NCI-H1092 treated with DMSO at 0.1 percent for 48 hours (cell line): ENCODE measurements around the gene TP53.
A peak's percentile ranks its signal among the peaks of the same experiment; 100 is the strongest.

Experiments used
- DNase-seq: peaks from one replicate; lab custom pipeline; 2025; lab: John Stamatoyannopoulos, UW

Gene TP53

GRCh38 chr17:7706631-7707354 is 19.5 kb upstream of the TP53 start:
- no peak for DNase-seq

- no peak for DNase-seq
Observed at GRCh38 chr17:7705269-7706255, 18.3 kb upstream of the TP53 start.

GRCh38 chr17:7704601-7705268 is 17.4 kb upstream of the TP53 start, which contains the start of gene EFNB3:
TSS of gene EFNB3 (plus strand) at chr17:7705202. CDS start at chr17:7705599, 397 bp downstream.
- peak; percentile 33 for DNase-seq

GRCh38 chr17:7703584-7704479 is 16.5 kb upstream of the TP53 start:
- peak; percentile 43 for DNase-seq

- DNase-seq: no peak
Observed at GRCh38 chr17:7702776-7703175, 15.5 kb upstream of the TP53 start.

GRCh38 chr17:7701681-7702080 is 14.4 kb upstream of the TP53 start:
- no peak for DNase-seq

GRCh38 chr17:7700510-7700909 is 13.2 kb upstream of the TP53 start:
- DNase-seq: no peak

- DNase-seq: no peak
Observed at GRCh38 chr17:7697828-7698588, 10.7 kb upstream of the TP53 start.

GRCh38 chr17:7695586-7695985 is 8.3 kb upstream of the TP53 start:
- DNase-seq: no peak

- no peak for DNase-seq
Observed at GRCh38 chr17:7688808-7689316, 1.6 kb upstream of the TP53 start.

GRCh38 chr17:7687908-7688807 is 868 bp upstream of the TP53 start, which contains the start of gene WRAP53:
TSS of gene WRAP53 (plus strand) at chr17:7688477. CDS start at chr17:7688649, 172 bp downstream.
- DNase-seq: peak; percentile 95

GRCh38 chr17:7686222-7687071 is 843 bp downstream of the TP53 start:
- DNase-seq: peak; percentile 94

GRCh38 chr17:7685533-7686221 is 1.6 kb downstream of the TP53 start:
- DNase-seq: peak; percentile 94

GRCh38 chr17:7684851-7685532 is 2.3 kb downstream of the TP53 start:
- no peak for DNase-seq

- DNase-seq: no peak
Observed at GRCh38 chr17:7677388-7678067, 9.8 kb downstream of the TP53 start.

- DNase-seq: no peak
Observed at GRCh38 chr17:7676533-7676932, 10.8 kb downstream of the TP53 start.
